T-helper 22 cell (primary cell): ENCODE results near the gene CGB7.

Experiments
- DNase-seq: peaks from one replicate; pipeline ENCODE4 v3.0.0-alpha.2; 2020; ENCODE audit warnings: low read depth

The CGB7 gene

GRCh38 chr19:49016067-49016839 lies 41.3 kb downstream of the CGB7 start:
- no peak for DNase-seq

- DNase-seq: no peak
Measured at GRCh38 chr19:49014870-49015255, 42.7 kb downstream of the CGB7 start.

GRCh38 chr19:49014123-49014869 lies 43.3 kb downstream of the CGB7 start:
- DNase-seq: no peak

DNA sequence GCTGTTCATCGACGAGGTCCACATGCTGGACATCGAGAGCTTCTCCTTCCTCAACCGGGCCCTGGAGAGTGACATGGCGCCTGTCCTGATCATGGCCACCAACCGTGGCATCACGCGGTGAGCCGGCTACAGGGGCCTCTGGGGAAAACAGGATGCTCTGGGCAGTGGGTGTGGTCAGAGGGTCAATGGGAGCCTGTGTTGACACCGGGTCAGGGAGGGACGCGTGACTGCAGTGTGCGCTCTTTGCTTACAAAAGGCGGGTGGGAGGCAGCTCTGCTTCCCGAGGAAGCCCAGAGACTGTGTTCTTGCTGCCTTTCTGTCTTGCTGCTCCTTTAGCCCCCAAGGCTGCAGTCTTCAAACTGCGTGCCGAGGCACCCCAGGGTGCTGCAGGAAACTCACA lies 46.4 kb downstream of the CGB7 start:
- DNase-seq: no peak

DNA sequence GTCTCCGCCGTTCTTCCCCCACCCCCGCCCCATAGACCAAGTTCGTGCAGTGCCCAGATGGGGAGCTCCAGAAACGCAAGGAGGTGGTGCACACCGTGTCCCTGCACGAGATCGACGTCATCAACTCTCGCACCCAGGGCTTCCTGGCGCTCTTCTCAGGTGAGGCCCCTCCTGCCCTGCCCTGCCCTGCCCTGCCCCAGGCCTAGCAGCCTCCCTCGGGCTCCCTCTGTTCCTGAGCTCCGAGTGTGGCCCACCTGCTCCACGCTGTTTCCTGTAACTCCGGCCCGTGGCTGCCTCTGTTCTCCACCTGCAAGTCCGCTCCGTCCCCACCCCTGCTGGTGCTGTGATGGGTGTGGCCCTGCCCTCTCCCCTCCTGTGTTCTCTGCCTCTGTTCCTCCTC lies 47.1 kb downstream of the CGB7 start:
- no peak for DNase-seq

DNA sequence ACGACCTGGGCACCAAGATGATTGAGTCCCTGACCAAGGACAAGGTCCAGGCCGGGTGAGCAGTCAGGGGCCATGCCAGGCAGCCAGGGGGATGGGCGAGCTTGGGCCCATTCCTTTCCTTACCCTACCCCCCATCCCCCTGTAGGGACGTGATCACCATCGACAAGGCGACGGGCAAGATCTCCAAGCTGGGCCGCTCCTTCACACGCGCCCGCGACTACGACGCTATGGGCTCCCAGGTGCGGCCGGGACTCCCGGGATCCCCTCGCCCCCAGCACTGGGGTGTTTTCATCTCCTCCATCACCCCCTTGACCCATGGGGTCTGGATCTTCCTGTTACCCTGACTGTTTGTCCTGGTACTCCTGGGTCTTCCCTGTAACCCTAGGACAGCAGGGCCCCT lies 47.7 kb downstream of the CGB7 start:
- no peak for DNase-seq

DNA sequence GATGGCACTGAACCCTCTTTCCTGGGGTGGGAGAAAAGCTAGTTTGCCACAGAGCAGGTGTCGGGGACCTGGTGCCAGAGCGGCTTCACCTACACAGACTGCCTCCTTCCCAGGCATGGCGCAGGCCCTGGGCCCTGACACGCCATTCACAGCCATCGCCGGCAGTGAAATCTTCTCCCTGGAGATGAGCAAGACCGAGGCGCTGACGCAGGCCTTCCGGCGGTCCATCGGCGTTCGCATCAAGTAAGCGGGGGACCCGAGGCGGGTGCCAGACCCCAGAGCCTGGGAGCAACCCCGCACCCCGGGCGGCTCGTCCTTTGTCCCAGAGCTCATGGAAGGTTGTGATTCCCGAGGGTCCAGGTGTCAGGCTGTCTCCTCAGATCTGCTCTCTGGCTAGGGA lies 50.6 kb downstream of the CGB7 start:
- no peak for DNase-seq

- DNase-seq: no peak
Measured at GRCh38 chr19:49004964-49005614, 52.5 kb downstream of the CGB7 start.
